ENCODE results near the gene SPESP1.

SPESP1 gene

DNA sequence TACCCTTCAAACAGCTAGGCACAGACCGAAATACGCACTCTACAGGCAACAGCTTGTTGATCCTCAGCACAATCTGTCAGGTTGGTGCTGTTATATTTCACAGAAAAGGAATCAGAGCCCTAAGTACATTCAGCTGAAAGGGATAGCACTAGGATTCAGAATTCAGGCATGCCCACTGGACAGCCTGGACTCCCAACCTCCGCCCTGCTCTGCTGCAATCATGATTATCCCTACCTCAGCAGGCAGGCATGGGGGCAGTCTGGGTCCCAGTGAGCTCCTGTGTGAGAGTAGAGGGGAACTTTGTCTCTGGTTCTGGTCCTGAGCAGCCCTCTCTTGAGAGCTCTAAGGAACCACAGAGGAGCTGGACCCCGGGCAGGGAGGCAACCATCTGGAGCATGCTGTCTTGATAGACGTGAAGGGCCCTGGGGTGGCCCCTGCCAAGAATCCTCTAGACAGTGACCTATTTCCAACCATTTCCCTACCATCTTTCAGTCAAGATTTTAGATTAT lies 60.7 kb downstream of the SPESP1 start:
- no peak overlapping the region for H2AFZ ChIP-seq (ENCODE audit: low read length)
- H3K4me3 ChIP-seq (ENCODE audit: low read length, poor library complexity, severe bottlenecking) = no peak overlapping the region
- TF ChIP-seq, protein P1, sequence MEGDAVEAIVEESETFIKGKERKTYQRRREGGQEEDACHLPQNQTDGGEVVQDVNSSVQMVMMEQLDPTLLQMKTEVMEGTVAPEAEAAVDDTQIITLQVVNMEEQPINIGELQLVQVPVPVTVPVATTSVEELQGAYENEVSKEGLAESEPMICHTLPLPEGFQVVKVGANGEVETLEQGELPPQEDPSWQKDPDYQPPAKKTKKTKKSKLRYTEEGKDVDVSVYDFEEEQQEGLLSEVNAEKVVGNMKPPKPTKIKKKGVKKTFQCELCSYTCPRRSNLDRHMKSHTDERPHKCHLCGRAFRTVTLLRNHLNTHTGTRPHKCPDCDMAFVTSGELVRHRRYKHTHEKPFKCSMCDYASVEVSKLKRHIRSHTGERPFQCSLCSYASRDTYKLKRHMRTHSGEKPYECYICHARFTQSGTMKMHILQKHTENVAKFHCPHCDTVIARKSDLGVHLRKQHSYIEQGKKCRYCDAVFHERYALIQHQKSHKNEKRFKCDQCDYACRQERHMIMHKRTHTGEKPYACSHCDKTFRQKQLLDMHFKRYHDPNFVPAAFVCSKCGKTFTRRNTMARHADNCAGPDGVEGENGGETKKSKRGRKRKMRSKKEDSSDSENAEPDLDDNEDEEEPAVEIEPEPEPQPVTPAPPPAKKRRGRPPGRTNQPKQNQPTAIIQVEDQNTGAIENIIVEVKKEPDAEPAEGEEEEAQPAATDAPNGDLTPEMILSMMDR (conservative IDR thresholded peaks at IDR 0.05; ENCODE audit: low read length) = no peak
- TF ChIP-seq EZH2phosphoT487 (IDR thresholded peaks at IDR 0.05; ENCODE audit: borderline replicate concordance) = no peak

DNA sequence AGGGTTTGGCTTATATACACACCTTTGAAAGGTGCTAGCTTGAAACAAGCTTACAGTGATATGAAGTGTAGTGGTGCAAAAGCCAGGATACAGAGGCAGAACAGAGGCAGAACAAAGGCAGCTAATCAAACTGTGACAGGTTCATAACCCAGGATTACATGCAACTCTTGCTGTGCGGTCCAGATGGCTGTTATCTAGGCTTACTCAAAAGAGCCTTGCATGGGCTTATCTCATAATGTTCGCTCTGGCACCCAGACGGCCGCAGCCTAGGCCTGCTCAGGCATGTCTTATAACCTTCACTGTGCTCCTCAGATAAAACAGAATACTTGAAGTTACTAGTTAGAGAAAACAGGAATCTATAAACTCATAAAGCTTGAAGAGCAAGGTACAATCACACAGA lies 61.4 kb downstream of the SPESP1 start:
- TF ChIP-seq, protein P1 (conservative IDR thresholded peaks at IDR 0.05; ENCODE audit: low read length) = no peak
- no peak for TF ChIP-seq EZH2phosphoT487 (IDR thresholded peaks at IDR 0.05; ENCODE audit: borderline replicate concordance)
- no peak overlapping the region for H3K4me2 ChIP-seq (ENCODE audit: low read depth, low read length, poor library complexity, severe bottlenecking)

More for the DNA sequence above, 60.7 kb downstream of the SPESP1 start:
- Histone ChIP-seq H3K9me2 (replicated peaks; ENCODE audit: low read depth, low read length) (no peaks in the 10 kb centered on the region), H3K9me3 (ENCODE audit: insufficient read depth, low read depth, low read length) (no peaks in the 10 kb centered on the region), H3K9ac (ENCODE audit: low read depth, low read length, poor library complexity, severe bottlenecking) (no peak overlapping the region), H3K36me3 (ENCODE audit: insufficient read depth, low read length) (no peaks in the 10 kb centered on the region), H3K4me2 (ENCODE audit: low read depth, low read length, poor library complexity, severe bottlenecking) (no peak overlapping the region), H4K20me1 (ENCODE audit: insufficient read depth, low read length, poor library complexity, severe bottlenecking) (no peaks in the 10 kb centered on the region), H3K79me2 (ENCODE audit: insufficient read depth, low read length) (no peaks in the 10 kb centered on the region), H3K4me1 (ENCODE audit: insufficient read depth, low read length, poor library complexity, severe bottlenecking) (no peaks in the 10 kb centered on the region), H3K27me3 (ENCODE audit: insufficient read depth, low read length, poor library complexity, severe bottlenecking) (no peaks in the 10 kb centered on the region), H3F3A (ENCODE audit: low read depth) (no peaks in the 10 kb centered on the region)

GRCh38 chr15:68992696-68993095 lies 62.4 kb downstream of the SPESP1 start:
- Histone ChIP-seq H3K4me3 (ENCODE audit: low read length, poor library complexity, severe bottlenecking) (no peak overlapping the region), H3K9me2 (replicated peaks; ENCODE audit: low read depth, low read length) (no peaks in the 10 kb centered on the region), H3K27me3 (ENCODE audit: insufficient read depth, low read length, poor library complexity, severe bottlenecking) (no peaks in the 10 kb centered on the region), H3K4me1 (ENCODE audit: insufficient read depth, low read length, poor library complexity, severe bottlenecking) (no peaks in the 10 kb centered on the region), H3K9me3 (ENCODE audit: insufficient read depth, low read depth, low read length) (no peaks in the 10 kb centered on the region), H3K36me3 (ENCODE audit: insufficient read depth, low read length) (no peaks in the 10 kb centered on the region), H4K20me1 (ENCODE audit: insufficient read depth, low read length, poor library complexity, severe bottlenecking) (no peaks in the 10 kb centered on the region), H2AFZ (ENCODE audit: low read length) (no peak overlapping the region), H3K79me2 (ENCODE audit: insufficient read depth, low read length) (no peaks in the 10 kb centered on the region), H3F3A (ENCODE audit: low read depth) (no peaks in the 10 kb centered on the region), H3K4me2 (ENCODE audit: low read depth, low read length, poor library complexity, severe bottlenecking) (no peak overlapping the region), H3K9ac (ENCODE audit: low read depth, low read length, poor library complexity, severe bottlenecking) (no peak overlapping the region)
- TF ChIP-seq, protein P1 (conservative IDR thresholded peaks at IDR 0.05; ENCODE audit: low read length) = no peak

More for the DNA sequence above, 61.4 kb downstream of the SPESP1 start:
- H3K9me3 ChIP-seq (ENCODE audit: insufficient read depth, low read depth, low read length) = no peaks in the 10 kb centered on the region
- no peak overlapping the region for H2AFZ ChIP-seq (ENCODE audit: low read length)
- no peak overlapping the region for H3K4me3 ChIP-seq (ENCODE audit: low read length, poor library complexity, severe bottlenecking)
- no peaks in the 10 kb centered on the region for H3K9me2 ChIP-seq (replicated peaks; ENCODE audit: low read depth, low read length)
- H4K20me1 ChIP-seq (ENCODE audit: insufficient read depth, low read length, poor library complexity, severe bottlenecking) = no peaks in the 10 kb centered on the region
- H3K4me1 ChIP-seq (ENCODE audit: insufficient read depth, low read length, poor library complexity, severe bottlenecking) = no peaks in the 10 kb centered on the region
- no peak overlapping the region for H3K9ac ChIP-seq (ENCODE audit: low read depth, low read length, poor library complexity, severe bottlenecking)
- no peaks in the 10 kb centered on the region for H3K79me2 ChIP-seq (ENCODE audit: insufficient read depth, low read length)
- H3K27me3 ChIP-seq (ENCODE audit: insufficient read depth, low read length, poor library complexity, severe bottlenecking) = no peaks in the 10 kb centered on the region
- no peaks in the 10 kb centered on the region for H3K36me3 ChIP-seq (ENCODE audit: insufficient read depth, low read length)
- H3F3A ChIP-seq (ENCODE audit: low read depth) = no peaks in the 10 kb centered on the region
